ENCODE results near the gene DUSP22. TPM values are rescaled to one million over a fixed set of nuclear protein-coding genes. Genes with fewer than 3 reads are reported as not detected.

The DUSP22 gene
- total and polyA plus RNA-seq, 2 of the 8 experiments (the other 6 are each of a cell fraction or from before 2014, with no cell fraction given): 15.5 to 32.4 TPM

DNA sequence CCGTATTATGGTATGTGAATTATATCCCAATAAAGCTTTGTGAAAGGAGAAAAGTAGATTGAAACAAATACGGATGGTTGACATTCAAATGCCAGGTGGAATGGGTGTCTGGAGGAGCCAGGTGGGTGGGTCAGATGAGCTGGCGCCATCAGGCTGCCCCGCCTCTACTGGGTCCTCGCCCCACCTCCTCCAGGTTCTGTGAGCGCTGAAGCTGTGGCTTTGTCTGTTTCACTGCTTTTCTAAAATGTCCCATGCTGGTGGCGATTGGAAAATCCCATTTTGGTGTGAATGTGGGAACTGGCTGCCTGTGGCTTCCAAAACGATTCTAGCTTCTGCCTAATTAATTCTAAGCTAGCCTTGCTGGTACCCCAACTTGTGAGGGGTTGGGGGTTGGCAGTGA lies 16.5 kb downstream of the DUSP22 start (continued):
- TF ChIP-seq TCF12 (IDR thresholded peaks at IDR 0.05; ENCODE audit: low read depth, low read length) (no peak), SUZ12 (IDR thresholded peaks at IDR 0.05; ENCODE audit: low read length) (no peak), CEBPB (IDR thresholded peaks at IDR 0.05; ENCODE audit: low read depth, low read length) (no peak), PHF8 (conservative IDR thresholded peaks at IDR 0.05; ENCODE audit: low read depth, low read length) (no peak), CBX8 (IDR thresholded peaks at IDR 0.05; ENCODE audit: borderline replicate concordance, low read depth, low read length) (no peak), FOSL1 (IDR thresholded peaks at IDR 0.05; ENCODE audit: insufficient read depth, low read depth, low read length) (no peak), RAD21 (IDR thresholded peaks at IDR 0.05 in 1 of 2, conservative IDR thresholded peaks at IDR 0.05 in 1 of 2; ENCODE audit: low read depth in 2 of 2, low read length in 2 of 2) (no peak)
